ENCODE data around the gene ARSG. TPM values are rescaled to one million over a fixed set of nuclear protein-coding genes. Genes with fewer than 3 reads are reported as not detected.

ARSG gene
- polyA plus RNA-seq, 1 donor from 2014 or later, result 16.9 TPM

DNA sequence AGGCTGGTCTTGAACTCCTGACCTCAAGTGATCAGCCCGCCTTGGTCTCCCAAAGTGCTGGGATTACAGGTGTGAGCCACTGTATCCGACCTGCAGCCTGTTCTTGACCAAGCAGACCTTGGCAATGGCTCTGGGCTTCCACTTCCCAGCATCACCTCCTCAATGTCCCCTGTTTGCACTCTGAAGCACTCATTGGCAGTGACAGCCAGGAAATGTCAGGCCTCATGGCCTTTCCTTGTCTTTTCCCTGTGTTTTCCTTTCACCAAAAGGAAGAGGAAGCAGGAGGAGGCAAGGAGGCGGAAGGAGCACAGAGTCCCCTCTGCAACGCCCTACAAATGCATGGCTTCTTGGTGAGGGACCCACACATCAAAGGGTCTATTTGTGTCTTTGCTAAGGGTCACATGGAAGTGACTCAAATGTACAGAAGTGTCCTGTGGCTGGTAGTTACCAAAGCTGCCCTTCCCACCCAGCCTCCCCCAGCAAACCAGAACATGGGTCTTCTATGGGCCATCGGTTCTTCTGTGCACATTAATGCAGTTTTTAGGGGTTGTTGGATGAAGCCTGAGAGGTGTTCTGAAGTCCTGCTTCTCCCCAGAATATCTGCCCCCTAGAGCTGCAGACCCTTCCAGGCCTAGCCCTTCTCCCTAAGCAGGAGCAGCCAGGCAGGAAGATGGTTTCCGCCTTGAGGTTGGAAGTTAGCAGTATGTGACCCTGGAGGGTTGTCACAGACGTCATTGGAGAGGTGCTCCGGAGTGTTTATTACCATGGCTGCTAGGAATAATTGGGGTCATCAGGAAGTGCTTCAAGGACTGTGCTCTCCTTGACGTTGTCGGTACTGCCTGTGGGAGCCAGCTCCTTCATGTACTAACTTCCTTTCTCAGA lies 105.2 kb downstream of the ARSG start:
- H2AFZ ChIP-seq (ENCODE audit: low read depth, low read length), result no peak overlapping the region
- H3K4me2 ChIP-seq (ENCODE audit: low read length), result no peak overlapping the region
- H3K36me3 ChIP-seq (ENCODE audit: insufficient read depth, low read length), result no peaks in the 10 kb centered on the region
- no peak for TF ChIP-seq EZH2 (IDR thresholded peaks at IDR 0.05; ENCODE audit: borderline replicate concordance, insufficient read depth, low read length, poor library complexity, severe bottlenecking)
- no peak for TF ChIP-seq RAD21 (conservative IDR thresholded peaks at IDR 0.05)
- TF ChIP-seq TAF1 (IDR thresholded peaks at IDR 0.05; ENCODE audit: low read depth), result no peak
- TF ChIP-seq MXI1 (conservative IDR thresholded peaks at IDR 0.05; ENCODE audit: poor library complexity, severe bottlenecking), result no peak
- no peak for TF ChIP-seq EP300 (conservative IDR thresholded peaks at IDR 0.05; ENCODE audit: poor library complexity, severe bottlenecking)
- TF ChIP-seq POLR2AphosphoS5 (IDR thresholded peaks at IDR 0.05), result no peak
- TF ChIP-seq SMC3 (conservative IDR thresholded peaks at IDR 0.05; ENCODE audit: poor library complexity), result no peak
- TF ChIP-seq, protein P1, sequence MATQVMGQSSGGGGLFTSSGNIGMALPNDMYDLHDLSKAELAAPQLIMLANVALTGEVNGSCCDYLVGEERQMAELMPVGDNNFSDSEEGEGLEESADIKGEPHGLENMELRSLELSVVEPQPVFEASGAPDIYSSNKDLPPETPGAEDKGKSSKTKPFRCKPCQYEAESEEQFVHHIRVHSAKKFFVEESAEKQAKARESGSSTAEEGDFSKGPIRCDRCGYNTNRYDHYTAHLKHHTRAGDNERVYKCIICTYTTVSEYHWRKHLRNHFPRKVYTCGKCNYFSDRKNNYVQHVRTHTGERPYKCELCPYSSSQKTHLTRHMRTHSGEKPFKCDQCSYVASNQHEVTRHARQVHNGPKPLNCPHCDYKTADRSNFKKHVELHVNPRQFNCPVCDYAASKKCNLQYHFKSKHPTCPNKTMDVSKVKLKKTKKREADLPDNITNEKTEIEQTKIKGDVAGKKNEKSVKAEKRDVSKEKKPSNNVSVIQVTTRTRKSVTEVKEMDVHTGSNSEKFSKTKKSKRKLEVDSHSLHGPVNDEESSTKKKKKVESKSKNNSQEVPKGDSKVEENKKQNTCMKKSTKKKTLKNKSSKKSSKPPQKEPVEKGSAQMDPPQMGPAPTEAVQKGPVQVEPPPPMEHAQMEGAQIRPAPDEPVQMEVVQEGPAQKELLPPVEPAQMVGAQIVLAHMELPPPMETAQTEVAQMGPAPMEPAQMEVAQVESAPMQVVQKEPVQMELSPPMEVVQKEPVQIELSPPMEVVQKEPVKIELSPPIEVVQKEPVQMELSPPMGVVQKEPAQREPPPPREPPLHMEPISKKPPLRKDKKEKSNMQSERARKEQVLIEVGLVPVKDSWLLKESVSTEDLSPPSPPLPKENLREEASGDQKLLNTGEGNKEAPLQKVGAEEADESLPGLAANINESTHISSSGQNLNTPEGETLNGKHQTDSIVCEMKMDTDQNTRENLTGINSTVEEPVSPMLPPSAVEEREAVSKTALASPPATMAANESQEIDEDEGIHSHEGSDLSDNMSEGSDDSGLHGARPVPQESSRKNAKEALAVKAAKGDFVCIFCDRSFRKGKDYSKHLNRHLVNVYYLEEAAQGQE (IDR thresholded peaks at IDR 0.05; ENCODE audit: borderline replicate concordance), result no peak
- TF ChIP-seq, protein P2, sequence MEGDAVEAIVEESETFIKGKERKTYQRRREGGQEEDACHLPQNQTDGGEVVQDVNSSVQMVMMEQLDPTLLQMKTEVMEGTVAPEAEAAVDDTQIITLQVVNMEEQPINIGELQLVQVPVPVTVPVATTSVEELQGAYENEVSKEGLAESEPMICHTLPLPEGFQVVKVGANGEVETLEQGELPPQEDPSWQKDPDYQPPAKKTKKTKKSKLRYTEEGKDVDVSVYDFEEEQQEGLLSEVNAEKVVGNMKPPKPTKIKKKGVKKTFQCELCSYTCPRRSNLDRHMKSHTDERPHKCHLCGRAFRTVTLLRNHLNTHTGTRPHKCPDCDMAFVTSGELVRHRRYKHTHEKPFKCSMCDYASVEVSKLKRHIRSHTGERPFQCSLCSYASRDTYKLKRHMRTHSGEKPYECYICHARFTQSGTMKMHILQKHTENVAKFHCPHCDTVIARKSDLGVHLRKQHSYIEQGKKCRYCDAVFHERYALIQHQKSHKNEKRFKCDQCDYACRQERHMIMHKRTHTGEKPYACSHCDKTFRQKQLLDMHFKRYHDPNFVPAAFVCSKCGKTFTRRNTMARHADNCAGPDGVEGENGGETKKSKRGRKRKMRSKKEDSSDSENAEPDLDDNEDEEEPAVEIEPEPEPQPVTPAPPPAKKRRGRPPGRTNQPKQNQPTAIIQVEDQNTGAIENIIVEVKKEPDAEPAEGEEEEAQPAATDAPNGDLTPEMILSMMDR (IDR thresholded peaks at IDR 0.05; ENCODE audit: poor library complexity, severe bottlenecking), result no peak
- H3K9me2 ChIP-seq (ENCODE audit: insufficient read depth, low read length), result no peaks in the 10 kb centered on the region
- no peak overlapping the region for H3K27ac ChIP-seq (ENCODE audit: low read length)
- H3K79me2 ChIP-seq (replicated peaks; ENCODE audit: insufficient read depth, low read length), result no peaks in the 10 kb centered on the region
- H3K9me3 ChIP-seq (ENCODE audit: low read length), result no peaks in the 10 kb centered on the region
- H3K9ac ChIP-seq (ENCODE audit: low read length), result no peak overlapping the region
- no peaks in the 10 kb centered on the region for H3K27me3 ChIP-seq (ENCODE audit: insufficient read depth, low read depth, low read length)
- H3F3A ChIP-seq (ENCODE audit: insufficient read depth, low read length, poor library complexity, severe bottlenecking), result no peaks in the 10 kb centered on the region
- no peaks in the 10 kb centered on the region for H4K20me1 ChIP-seq (ENCODE audit: insufficient read depth)
- no peak overlapping the region for H3K4me3 ChIP-seq (ENCODE audit: low read length)

DNA sequence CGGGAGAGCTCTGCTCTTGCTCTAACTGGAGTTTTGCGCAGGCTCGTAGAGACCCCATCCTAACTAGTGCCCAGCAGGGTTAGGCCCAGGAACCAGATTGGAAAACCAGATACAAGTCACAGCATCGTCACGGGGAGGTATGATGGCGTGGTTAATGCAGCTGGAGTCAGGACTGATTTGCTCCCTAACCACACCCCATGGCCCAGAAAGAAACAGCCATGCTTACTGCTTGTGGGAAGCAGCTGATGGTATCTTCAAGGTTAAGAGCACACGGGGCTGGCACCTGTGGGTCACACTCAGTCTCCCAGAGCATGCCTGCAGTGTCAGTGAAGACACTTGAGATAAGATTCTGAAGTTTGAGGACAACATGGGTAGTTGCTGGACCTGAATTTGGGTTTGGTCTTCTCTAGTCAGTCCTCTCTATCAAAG lies 105.8 kb downstream of the ARSG start:
- Histone ChIP-seq H3F3A (ENCODE audit: insufficient read depth, low read length, poor library complexity, severe bottlenecking) (no peaks in the 10 kb centered on the region), H3K9me2 (ENCODE audit: insufficient read depth, low read length) (no peaks in the 10 kb centered on the region), H3K27me3 (ENCODE audit: insufficient read depth, low read depth, low read length) (no peaks in the 10 kb centered on the region), H4K20me1 (ENCODE audit: insufficient read depth) (no peaks in the 10 kb centered on the region), H3K36me3 (ENCODE audit: insufficient read depth, low read length) (no peaks in the 10 kb centered on the region), H3K4me2 (ENCODE audit: low read length) (no peak overlapping the region), H3K4me3 (ENCODE audit: low read length) (no peak overlapping the region), H3K9me3 (ENCODE audit: low read length) (no peaks in the 10 kb centered on the region), H3K79me2 (replicated peaks; ENCODE audit: insufficient read depth, low read length) (no peaks in the 10 kb centered on the region), H3K9ac (ENCODE audit: low read length) (no peak overlapping the region), H2AFZ (ENCODE audit: low read depth, low read length) (no peak overlapping the region), H3K27ac (ENCODE audit: low read length) (no peak overlapping the region)
- TF ChIP-seq, protein P2 (IDR thresholded peaks at IDR 0.05; ENCODE audit: poor library complexity, severe bottlenecking), result no peak
- TF ChIP-seq EP300 (conservative IDR thresholded peaks at IDR 0.05; ENCODE audit: poor library complexity, severe bottlenecking), result no peak
- TF ChIP-seq MXI1 (conservative IDR thresholded peaks at IDR 0.05; ENCODE audit: poor library complexity, severe bottlenecking), result no peak
- TF ChIP-seq TAF1 (IDR thresholded peaks at IDR 0.05; ENCODE audit: low read depth), result no peak
- no peak for TF ChIP-seq POLR2AphosphoS5 (IDR thresholded peaks at IDR 0.05)
- TF ChIP-seq EZH2 (IDR thresholded peaks at IDR 0.05; ENCODE audit: borderline replicate concordance, insufficient read depth, low read length, poor library complexity, severe bottlenecking), result no peak
- TF ChIP-seq SMC3 (conservative IDR thresholded peaks at IDR 0.05; ENCODE audit: poor library complexity), result no peak
- TF ChIP-seq RAD21 (conservative IDR thresholded peaks at IDR 0.05), result no peak
